Gastroesophageal sphincter (tissue), 3 donors: Measurements from ENCODE around the gene ITLN1.
"Not testable (repeated sequence)": the region's sequence is repeated elsewhere in the genome, so short reads cannot be mapped to it uniquely, and the experiment has no call there.

Experiments
- CTCF ChIP-seq, 4 experiments: fragments of 200-600 bp in 2 of 4; fragments of 450-650 bp in 2 of 4; sonication (generic) in 1 of 4; IDR thresholded peaks; one replicate each; pipeline ENCODE4 v1.5.1; 2017 to 2019; ENCODE audit warnings: antibody characterized with exemption in 4 of 4, mild to moderate bottlenecking in 2 of 4, moderate library complexity in 2 of 4
- EP300 ChIP-seq: sonication (generic); formaldehyde crosslinking; IDR thresholded peaks from one replicate; pipeline ENCODE4 v1.6.1; 2017; ENCODE audit warnings: antibody characterized with exemption, mild to moderate bottlenecking
- POLR2A ChIP-seq, 2 donors: fragments of 450-650 bp; IDR thresholded peaks; one replicate each; pipeline ENCODE4 v1.6.1; 2017; ENCODE audit warnings: antibody characterized with exemption in 2 of 2, mild to moderate bottlenecking in 2 of 2, moderate library complexity in 1 of 2
- POLR2AphosphoS5 ChIP-seq: sonication (generic); formaldehyde crosslinking; IDR thresholded peaks from one replicate; pipeline ENCODE4 v1.6.1; 2017; ENCODE audit warnings: antibody characterized with exemption

DNA sequence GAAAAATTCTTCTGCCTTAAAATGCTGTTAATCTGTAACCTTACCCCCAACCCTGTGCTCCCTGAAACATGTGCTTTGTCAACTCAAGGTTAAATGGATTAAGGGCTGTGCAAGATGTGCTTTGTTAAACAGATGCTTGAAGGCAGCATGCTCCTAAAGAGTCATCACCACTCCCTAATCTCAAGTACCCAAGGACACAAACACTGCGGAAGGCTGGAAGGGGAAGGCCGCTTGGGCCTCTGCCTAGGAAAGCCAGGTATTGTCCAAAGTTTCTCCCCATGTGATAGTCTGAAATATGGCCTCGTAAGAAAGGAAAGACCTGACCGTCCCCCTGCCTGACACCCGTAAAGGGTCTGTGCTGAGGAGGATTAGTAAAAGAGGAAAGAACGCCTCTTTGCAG, 28.2 kb upstream of the ITLN1 start:
- TF ChIP-seq EP300; CTCF (IDR thresholded peaks at IDR 0.05); POLR2A (IDR thresholded peaks at IDR 0.05); POLR2AphosphoS5: not testable (repeated sequence)
